ENCODE data around the gene ZNF536. TPM values are rescaled to one million over a fixed set of nuclear protein-coding genes. Genes with fewer than 3 reads are reported as not detected.

Gene ZNF536
- total and polyA plus RNA-seq, 2 of the 4 experiments (the other 2 are of a cell fraction): not detected

DNA sequence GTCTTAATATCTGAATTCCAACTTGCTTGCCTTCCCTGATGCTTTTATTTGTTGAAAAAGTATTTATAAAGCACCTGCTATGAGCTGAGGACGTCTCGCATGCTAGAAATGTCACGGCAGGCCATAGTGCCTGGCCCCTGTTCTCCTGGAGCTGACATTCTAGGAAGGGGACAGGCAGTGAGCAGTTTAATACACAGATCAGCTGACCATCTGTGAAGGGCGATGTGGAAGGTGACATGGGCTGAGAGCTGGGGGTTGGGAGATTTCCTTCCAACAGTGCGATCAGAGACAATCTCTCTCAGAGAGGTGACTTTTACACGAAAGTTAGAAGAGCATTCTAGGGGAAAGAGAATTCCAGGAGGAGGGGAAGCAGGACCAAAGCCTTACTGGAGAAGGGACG lies 153.2 kb downstream of the ZNF536 start:
- H3K9me3 ChIP-seq (ENCODE audit: control insufficient read depth, insufficient read depth, low read length): peaks cover 9% of the 10 kb centered on the region; the same call in 1 of the 2 replicates
- BruUV-seq (replicated peaks): no TSS peak
- CTCF ChIA-PET: no interaction called here

More for the DNA sequence above, 153.2 kb downstream of the ZNF536 start:
- DNase-seq: no peak
- Histone ChIP-seq H3K36me3 (ENCODE audit: control insufficient read depth, insufficient read depth, low read length) (no peaks in the 10 kb centered on the region), H4K91ac (ENCODE audit: insufficient read depth, low read depth, low read length) (no peak overlapping the region), H4K8ac (ENCODE audit: low read depth in 2 of 2, low read length in 2 of 2) (no peak overlapping the region), H3K4me1 (ENCODE audit: control insufficient read depth, insufficient read depth, low read length) (no peaks in the 10 kb centered on the region), H3K27ac (ENCODE audit: insufficient read depth, low read length) (no peak overlapping the region), H4K20me1 (ENCODE audit: insufficient read depth, low read length) (no peaks in the 10 kb centered on the region), H3K56ac (ENCODE audit: extremely low read depth, insufficient read depth, low read length) (no peak overlapping the region), H2BK15ac (ENCODE audit: low read depth, low read length) (no peak overlapping the region), H2AK9ac (replicated peaks; ENCODE audit: low read depth, low read length, poor library complexity) (no peak overlapping the region), H2BK5ac (ENCODE audit: low read depth, low read length, poor library complexity, severe bottlenecking) (no peak overlapping the region), H3K14ac (replicated peaks; ENCODE audit: low read depth, low read length) (no peak overlapping the region), H3K79me1 (ENCODE audit: low read depth in 1 of 2, low read length in 2 of 2) (no peaks in the 10 kb centered on the region), H2AK5ac (ENCODE audit: low read depth, low read length) (no peak overlapping the region), H3K9me1 (ENCODE audit: insufficient read depth, low read length) (no peaks in the 10 kb centered on the region), H2BK20ac (ENCODE audit: low read depth, low read length) (no peak overlapping the region), H3K18ac (ENCODE audit: low read depth, low read length) (no peak overlapping the region), H3K27me3 (ENCODE audit: control insufficient read depth, insufficient read depth, low read length) (no peaks in the 10 kb centered on the region), H3K4me2 (ENCODE audit: low read depth, low read length) (no peak overlapping the region), H2BK120ac (ENCODE audit: low read depth, low read length) (no peak overlapping the region), H2AFZ (replicated peaks; ENCODE audit: low read length, poor library complexity) (no peak overlapping the region), H3K4ac (ENCODE audit: low read depth, low read length) (no peak overlapping the region), H4K5ac (ENCODE audit: low read depth, low read length) (no peak overlapping the region), H3K23ac (ENCODE audit: low read depth, low read length) (no peak overlapping the region), H3K4me3 (ENCODE audit: insufficient read depth, low read depth, low read length) (no peak overlapping the region), H3K9ac (ENCODE audit: low read depth, low read length) (no peak overlapping the region)
- POLR2A ChIA-PET (ENCODE audit: unreplicated experiment): no interaction called here
- dilution Hi-C loops (cut with HindIII; ENCODE audit: low sequenced_read_pairs, unreplicated experiment) (no loop called here), intact Hi-C loops (cut with micrococcal nuclease) (no loop called here), in situ Hi-C loops (cut with MboI; ENCODE audit: low sequenced_read_pairs) (no loop called here)
- 66% methylated on average over 4 of the region's 7 CpGs; no CpG with 5 or more reads in 1 of the 2 experiments for WGBS, 2 experiments (ENCODE audit: extremely low coverage in 2 of 2, insufficient read length in 1 of 2)
- ATAC-seq (ENCODE audit: low read depth): no peak
- no peak for TF ChIP-seq RFX5 (IDR thresholded peaks at IDR 0.05; ENCODE audit: low read depth, low read length)
- no peak for TF ChIP-seq NFE2L2 (IDR thresholded peaks at IDR 0.05; ENCODE audit: low read depth, low read length)
- TF ChIP-seq MAFK (IDR thresholded peaks at IDR 0.05; ENCODE audit: low read depth, low read length): no peak
- TF ChIP-seq, protein P1, sequence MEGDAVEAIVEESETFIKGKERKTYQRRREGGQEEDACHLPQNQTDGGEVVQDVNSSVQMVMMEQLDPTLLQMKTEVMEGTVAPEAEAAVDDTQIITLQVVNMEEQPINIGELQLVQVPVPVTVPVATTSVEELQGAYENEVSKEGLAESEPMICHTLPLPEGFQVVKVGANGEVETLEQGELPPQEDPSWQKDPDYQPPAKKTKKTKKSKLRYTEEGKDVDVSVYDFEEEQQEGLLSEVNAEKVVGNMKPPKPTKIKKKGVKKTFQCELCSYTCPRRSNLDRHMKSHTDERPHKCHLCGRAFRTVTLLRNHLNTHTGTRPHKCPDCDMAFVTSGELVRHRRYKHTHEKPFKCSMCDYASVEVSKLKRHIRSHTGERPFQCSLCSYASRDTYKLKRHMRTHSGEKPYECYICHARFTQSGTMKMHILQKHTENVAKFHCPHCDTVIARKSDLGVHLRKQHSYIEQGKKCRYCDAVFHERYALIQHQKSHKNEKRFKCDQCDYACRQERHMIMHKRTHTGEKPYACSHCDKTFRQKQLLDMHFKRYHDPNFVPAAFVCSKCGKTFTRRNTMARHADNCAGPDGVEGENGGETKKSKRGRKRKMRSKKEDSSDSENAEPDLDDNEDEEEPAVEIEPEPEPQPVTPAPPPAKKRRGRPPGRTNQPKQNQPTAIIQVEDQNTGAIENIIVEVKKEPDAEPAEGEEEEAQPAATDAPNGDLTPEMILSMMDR (conservative IDR thresholded peaks at IDR 0.05; ENCODE audit: low read depth, low read length): no peak
- no peak for TF ChIP-seq POLR2A (IDR thresholded peaks at IDR 0.05; ENCODE audit: low read depth, low read length)

Data from IMR-90 (cell line).